ENCODE data around the gene CNKSR3.
"Not testable (repeated sequence)": the region's sequence is repeated elsewhere in the genome, so short reads cannot be mapped to it uniquely, and the experiment has no call there.

CNKSR3 gene

DNA sequence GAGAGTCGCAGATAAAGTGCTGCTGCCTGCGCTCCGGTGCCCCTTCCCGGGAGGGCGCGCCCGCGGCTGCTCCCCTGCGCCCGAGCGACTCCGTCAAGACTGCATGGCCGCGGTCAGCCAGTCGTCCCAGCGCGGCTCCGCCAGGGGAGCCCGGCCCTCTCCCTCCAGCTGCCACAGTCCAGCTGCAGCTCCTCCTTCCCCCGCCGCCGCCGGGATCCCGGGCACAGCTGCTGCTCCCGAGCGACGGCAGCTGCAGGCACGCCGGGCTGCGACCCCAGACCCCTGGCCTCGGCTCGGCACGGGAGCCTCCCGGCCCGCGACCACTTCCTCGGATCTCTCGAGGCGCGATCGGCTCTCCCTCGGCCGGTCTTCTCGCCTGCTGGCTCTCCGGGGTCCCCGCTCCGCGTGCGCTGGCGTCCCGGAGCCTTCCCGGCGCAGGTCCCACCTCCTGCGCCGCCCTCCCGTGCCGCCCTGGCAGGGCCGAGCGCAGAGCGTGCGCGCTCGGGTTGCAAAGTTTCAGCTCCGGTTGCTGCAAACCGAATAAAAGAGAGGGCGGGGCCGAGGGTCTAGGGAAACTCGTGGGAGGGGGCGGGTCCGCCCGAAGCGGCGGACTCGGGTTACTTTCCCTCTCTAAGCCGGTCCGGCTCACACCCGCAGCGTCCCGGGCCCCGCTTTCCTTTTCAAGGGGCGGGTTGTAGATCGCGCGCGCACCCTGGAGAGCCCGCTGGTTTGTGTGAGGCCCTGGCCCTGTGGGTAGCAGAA, at the start of gene CNKSR3:
CNKSR3 (minus strand) TSS at position 542 of the 762 bp plus-strand sequence. CDS start 571 bp downstream, outside the sequence.
- DNase-seq: peak; percentile 94

DNA sequence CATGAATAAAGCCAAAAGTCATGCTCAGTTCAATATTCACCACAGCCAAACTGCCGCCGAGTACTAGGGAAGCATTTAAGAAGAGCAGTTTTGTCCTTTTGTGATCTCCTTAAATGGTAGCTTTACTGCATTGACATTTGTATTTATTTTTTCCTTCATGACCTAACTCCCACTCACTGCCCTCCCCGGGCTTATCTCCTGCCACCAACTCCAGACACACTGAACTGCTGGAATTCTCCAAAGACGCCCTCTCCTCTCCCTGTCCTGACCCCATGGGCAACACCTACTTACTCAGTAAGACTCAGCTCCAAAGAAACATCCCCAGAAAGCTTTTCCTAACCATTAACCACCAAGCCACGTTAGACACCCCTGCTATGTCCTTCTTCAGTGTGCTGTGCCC, 48.5 kb upstream of the CNKSR3 start:
- DNase-seq: no peak

DNA sequence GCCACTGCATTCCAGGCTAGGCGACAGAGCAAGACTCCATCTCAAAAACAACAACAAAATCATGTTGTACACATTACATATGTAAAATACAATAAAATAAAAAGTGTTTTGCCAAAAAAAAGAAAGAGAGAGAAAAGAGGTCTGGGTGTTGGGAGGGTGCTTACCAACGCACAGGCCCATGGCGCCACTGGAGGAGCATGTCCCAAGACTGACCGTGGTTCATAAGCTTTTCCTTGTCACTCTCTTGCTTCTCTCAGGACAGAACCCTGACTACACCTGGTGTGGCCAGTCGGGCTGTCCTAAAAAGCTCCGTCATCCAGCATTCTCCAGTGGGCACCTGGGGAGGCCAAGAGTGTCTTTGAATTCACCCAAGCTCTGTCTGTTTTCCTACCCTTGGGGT, 48.0 kb upstream of the CNKSR3 start:
- DNase-seq: no peak

DNA sequence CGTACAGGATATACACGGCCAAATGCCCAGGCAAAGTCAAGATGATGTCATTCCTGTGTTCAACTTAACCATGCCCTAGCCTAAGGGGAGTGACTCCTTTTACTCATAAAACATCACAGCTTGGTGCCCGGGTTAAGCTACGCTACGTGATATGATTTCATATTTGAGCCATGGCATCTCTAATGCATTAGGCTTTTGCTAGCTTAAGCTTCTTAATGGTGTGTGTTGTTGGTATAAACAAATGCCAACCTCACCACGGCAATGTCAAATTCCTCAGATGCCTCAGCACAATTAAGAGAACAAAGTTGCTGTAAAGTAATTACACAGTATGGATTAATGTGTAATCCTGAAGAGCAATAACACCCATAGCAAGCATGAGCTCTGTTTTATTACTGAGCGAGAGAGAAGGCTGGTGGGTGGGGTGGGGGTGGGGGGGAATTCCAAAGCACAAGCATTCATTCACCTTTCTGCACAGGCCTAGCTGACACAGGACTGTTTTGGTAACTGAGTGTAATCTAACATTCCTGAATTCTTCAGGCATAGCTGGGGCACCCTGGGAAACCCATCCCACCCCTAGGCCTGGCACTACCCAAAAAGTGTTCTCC, 44.7 kb upstream of the CNKSR3 start:
- no peak for DNase-seq

DNA sequence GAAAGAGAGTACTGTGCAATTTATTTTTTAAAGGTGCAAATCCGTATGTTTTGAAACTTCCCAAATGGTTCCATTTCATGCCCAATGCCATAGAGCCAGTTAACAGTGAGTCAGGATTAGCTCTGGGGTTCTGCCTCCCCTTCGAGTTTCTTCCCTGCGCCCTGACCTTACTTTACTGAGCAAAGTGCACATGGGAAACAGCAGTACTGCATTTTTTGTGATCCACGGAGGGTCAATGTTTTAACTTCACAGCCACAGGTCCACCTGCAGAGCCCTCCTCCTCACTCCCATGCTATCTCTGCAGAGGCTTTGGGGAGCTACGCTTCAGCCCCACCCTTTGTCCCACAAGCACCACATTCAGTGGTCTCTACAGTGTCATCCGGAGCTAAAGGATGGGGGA, 44.0 kb upstream of the CNKSR3 start:
- no peak for DNase-seq

DNA sequence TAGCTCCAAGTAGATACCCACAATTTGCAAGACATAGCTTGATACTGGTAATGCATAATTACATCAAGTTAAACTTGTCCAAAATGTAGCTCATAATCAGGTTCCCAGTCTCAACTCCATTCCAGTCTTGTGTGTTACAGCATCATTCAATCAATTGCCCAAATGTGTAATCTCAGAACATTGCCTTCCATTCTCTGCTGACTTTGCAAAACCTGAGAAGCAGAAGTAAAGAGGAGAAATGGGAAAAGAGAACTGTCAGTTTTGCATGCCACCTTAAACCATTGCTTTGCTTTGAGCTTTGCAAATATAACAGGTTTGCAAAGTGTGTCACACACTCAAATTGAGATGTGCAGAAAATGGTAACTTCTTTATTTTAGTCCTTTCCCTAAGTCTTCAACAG, 40.3 kb upstream of the CNKSR3 start:
- no peak for DNase-seq

DNA sequence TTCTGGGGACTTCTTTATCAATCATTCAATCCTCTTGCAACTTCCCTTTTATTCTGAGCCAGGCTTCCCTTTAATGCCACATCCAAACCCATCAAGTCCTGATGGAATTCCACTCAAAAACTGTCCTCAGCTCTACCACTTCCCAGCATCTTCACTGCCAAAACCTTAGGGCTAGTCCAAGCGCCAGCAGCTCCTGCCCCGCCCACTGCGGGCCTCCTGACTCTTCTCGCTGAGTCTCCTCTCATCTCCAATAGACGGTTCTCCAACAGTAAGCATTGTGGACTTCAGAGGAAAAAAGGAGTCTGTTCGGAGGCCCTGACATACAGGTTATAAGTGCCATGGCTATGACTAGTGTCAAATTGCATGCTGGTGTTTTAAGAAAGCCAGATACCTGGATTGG, 38.7 kb upstream of the CNKSR3 start:
- DNase-seq: no peak

DNA sequence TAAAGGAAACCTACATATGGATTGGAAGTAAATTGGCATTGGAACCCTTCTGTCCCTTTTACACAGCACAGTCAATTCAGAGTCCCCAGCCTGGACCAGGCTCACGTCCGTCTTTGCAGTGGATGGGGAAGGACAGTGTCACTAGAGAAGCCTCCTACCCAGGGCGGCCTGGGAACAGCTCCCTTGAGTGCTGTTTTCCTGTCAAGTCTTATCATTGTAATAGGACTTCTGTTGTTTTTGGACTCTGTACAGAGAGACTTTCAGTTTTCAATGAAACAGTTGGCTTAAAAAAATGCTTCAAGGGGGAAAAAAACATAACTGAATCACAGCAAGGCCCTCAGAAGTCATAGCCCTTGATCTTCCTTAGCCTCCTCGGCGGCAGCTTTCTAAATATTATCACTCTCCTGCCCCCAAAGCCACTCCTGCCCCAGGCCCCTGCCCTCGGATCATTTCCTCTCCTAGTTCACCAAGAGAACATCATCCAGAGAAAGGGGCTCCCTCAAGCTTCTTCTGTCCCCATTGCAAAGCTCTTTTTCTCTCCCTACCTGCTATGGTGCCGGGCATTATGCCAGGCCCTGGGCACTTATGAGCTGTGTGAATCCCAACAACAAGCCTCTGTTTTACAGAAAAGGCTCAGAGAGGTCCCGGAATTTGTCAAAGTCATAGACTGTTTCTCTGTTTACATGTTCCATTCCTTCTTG, 37.8 kb upstream of the CNKSR3 start:
- no peak for DNase-seq

DNA sequence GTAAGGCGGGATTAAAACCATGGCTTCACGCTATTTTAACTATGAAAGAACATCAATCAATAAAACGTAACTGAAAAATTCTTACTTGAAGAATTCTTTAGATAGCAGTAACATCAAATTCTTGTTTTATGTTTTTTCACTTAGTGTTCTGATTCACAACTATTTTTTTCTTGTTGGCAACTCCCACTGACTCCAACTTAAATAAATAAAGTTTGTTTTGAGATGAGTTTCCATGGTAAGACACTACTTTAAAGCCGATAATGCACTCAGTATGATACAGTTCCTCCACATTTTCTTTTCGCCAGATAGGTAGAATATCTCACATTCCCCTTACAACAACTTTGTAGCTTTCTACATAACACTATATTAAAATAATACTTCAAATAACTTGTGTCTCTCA, 33.1 kb upstream of the CNKSR3 start:
- no peak for DNase-seq

DNA sequence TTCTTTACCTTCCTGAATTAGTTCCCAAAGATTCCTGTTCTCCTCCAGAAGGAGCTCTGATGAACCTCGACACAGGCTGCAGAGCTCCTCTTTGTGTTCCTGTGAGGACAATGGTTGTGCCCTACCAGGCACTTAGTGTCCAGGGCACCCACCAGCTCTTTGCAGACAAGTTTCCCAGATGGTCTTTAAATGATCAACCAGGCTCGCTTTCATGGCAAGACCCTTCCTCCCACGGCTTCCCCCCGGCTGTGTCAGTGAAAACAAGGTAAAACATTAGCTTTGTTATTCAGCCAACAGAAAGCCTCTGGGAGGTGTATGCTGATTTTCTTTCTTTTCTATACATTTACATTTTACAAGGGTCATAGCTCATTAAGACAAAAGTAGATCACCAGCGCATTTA, 32.3 kb upstream of the CNKSR3 start:
- DNase-seq: no peak

DNA sequence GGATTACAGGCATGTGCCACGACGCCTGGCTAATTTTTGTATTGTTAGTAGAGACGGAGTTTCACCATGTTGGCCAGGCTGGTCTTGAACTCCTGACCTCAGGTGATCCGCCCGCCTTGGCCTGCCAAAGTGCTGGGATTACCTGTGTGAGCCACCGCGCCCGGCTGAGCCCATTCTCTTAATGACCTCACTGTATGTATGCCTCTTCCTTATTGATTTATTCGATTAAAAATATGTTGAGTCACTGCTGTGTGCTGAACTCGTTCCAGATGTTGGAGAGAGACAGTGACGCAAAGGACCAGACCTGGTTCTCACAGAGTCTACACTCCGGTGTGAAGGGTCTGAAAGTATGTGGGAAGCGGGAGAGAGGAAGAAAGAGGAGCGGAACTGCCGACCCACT, 31.4 kb upstream of the CNKSR3 start:
- DNase-seq: not testable (repeated sequence)

DNA sequence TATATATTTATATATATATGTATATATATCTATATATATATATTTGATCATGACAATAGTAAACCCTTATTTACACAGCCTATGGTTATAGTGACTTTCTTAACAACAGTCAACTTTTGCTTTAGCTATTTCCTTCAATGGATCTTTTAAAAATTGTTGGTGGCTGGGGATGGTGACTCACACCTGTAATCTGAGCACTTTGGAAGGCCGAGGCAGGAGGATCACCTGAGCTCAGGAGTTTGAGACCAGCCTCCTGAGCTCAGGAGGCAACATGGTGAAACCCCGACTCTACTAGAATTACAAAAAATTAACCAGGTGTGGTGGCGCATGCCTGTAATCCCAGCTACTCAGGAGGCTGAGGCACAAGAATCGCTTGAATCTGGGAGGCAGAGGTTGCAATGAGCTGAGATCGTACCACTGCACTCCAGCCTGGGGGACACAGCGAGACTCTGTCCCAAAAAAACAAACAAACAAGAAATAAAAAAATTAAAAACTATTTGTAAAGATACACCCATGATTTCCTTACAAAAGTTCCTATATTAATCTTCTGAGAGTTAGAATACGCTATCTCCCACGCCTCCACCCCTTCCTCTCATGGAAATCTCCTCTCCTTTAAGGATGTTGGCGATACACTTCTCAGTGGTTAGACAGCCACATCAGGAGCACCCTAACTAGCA, 29.2 kb upstream of the CNKSR3 start:
- DNase-seq: no peak

DNA sequence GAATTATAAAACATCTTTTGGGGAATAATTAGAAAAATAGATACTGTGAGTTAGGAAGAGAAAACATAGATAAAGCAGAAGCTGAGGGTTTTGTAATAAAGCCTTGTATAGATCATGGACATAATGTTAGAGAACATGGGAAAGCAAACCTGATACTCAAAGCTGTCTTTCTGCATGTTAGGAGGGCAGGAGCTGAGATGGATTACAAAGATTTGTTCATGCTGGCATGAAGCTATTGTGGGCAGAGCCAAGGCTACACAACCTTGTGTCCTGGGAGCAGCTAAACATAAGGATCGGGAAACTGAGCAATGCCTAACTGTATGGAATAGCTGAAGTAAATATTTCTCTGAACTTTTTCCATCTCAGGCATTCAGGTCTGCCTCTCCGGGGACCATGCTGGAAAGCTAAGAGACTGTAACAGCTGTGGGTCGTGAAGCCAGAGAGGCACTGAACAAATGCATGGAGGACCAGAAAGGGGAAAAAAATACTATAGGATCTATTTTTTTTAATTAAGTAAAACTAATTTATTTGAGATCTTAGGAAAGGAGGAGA, 28.2 kb upstream of the CNKSR3 start:
- DNase-seq: no peak

DNA sequence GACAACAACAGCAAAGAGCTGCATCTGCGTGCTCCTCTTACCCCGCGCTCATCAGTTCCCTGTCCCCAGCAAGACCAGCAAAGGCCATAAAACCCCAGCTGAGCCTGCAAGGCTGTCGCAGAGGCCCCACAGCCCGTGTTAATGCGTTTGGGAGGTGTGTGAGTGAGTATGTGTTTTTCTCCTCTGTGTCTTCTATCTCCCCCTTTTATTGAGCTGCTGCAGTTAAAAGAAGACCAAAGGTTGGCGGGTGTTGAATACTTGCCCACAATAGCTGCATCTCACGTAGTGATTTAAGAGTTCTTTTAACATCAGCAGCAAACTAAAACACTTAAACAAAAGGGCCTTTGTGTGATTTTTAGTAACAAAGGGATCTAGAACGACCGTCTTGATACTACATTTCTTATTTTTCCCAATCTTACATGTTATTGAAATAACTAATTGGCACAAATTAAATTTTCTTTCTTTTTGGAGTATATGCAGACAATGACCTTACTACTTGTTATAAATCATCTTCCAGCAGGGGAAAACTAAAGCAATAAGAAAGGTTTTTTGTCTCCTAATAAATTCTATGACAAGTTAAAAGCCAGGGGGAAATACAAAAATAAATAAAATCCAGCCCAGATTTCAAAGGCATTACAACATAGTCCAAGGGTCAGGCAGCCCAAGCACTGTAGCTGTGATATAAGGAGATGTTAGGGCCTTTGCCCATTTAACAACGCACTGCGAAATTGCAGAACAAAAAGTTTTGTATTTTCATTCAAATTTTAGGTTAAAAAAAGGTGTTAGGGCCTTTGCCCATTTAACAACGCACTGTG, 27.2 kb upstream of the CNKSR3 start:
- DNase-seq: no peak

DNA sequence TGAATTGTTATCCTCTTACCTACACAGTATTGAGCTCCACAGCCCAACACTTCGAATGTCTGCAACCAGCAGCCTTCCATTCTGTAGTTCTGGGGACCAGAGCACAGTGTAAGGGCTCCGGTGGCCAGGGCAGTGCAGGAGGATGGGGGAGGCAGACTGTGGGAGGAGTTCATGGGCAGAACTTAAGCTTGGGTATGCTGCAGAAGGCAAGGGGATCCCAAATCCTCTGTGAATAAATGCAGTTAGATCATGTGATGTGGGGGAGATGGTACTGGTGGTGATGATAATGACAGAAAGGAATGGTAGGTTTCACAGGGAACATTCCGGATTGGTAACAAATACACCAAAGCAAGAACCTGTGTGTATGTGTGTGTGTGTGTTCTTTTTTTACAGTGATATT, 26.5 kb upstream of the CNKSR3 start:
- no peak for DNase-seq

DNA sequence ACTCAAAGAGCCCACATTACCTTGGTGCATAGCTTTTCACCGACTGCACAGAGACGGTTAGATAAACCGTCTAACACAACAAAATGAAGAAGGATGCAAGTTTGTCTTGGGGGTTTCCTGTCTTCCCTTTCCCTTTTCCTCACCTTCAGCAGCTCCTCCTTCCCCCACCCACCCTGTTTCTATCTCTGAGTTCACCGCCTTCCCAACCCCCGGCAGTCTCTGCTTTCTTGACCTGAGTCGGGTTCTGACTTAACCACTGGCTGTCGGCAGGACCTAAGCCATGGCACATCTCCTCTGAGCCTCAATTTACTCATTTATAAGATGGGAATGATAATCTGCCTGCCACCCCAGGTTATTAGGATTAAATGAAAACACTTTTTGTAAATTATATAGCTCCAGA, 25.8 kb upstream of the CNKSR3 start:
- DNase-seq: no peak

DNA sequence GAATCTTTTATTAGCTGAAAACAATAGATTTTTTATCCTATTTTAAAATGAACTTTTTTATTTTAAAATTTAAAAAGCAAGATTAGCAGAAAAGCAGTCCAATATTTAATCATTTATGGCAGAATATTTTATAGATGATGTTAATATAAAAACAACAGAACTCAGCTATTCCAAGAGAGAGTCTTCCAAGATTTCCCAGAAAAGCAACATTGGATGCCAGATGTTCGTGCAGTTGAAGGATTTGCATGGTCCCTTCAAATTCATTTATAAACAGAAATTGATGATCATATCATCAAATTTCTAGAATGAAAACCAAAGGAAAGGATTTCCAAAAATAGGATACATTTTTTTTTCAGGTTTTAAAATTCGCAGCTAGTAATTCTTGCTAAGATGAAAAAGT, 25.4 kb upstream of the CNKSR3 start:
- no peak for DNase-seq

DNA sequence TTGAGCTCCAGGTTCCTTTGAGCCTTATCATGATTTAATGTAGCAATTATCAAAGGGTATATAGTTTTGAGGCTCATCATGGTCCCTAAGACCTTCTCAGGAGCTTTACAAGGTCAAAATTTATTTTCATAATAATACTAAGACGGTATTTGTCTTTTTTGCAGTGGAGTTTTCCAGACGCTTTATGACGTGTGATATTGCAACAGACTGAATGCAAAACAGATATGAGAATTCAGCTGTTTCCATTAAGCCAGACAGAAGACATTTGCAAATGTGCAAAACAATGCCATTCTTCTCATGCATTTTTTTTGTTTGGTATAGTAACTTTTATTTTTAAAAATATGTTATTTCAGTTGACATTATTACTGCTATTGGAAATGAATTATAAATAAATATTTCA, 24.7 kb upstream of the CNKSR3 start:
- DNase-seq: no peak

DNA sequence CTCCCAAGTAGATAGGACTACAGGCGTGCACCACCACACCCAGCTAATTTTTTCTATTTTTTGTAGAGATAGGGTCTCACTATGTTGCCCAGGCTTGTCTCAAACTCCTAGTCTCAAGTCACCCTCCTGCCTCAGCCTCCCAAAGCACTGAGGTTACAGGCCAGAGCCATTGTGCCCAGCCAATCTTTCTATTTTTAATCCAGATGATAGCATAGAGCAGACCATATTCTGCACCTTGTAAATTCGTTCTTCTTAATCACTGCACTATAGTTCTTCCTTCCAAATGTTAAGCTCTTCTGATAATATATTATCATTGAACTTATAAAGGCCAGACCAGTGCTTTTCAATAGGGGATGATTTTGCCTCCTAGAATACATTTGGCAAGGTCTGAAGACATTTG, 24.0 kb upstream of the CNKSR3 start:
- no peak for DNase-seq

DNA sequence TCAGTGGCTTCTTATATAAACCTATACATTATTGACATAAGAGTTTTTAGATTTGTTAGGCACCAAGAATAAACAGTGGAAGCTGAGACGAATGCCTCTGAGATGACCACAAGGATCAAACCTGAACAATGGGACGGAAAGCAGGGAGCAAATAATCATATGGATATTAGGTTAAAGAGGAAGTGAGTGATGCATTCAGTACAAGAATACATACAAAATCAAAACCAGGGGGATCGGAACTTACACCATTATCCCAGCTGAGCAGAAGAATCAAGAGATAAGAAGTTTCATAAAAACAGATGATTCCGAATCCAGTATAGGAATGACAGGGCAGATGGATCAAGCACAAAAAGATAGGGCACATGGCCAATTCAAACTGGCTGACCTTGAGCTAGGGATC, 21.9 kb upstream of the CNKSR3 start:
- no peak for DNase-seq

DNA sequence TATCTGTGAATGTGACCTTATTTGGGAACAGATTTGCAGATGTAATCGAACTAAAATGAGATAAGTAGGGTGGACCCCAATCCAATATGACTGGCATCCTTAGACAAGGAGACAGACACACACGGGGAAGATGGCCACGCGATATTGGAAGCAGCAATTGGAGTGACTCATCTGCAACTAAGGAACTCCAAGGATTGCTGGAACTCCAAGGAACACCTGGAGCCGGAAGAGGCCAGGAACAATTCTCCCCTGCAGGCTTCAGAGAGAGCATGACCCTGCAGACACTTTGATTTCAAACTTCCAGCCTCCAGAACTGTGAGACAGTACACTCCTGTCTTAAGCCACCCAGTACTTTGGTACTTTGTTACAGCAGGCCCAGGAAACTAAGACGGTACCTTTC, 19.5 kb upstream of the CNKSR3 start:
- DNase-seq: no peak

DNA sequence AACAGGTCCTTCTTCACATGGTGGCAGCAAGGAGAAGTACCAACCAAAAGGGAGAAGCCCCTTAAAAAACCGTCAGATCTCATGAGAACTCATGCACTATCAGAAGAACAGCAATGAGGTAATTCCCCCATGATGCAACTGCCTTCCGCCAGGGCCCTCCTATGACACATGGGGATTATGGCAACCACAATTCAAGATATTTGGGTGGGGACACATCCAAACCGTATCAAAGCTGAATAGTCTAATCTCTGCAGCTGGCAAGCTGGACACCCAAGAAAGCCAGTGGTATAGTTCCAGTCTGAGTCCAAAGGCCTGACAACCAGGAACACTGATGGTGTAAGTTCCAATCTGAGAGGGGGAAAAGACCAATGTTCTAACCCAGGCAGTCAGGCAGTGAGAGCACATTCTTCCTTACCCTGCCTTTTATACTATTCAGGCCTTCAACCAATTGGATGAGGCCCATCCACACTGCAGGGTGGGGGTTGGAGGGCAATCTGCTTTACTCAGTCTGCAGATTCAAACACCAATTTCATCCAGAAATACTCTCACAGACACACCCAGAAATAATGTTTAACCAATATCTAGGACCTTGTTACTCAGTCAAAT, 17.9 kb upstream of the CNKSR3 start:
- no peak for DNase-seq
